Activated T-cell treated with anti-CD3 and anti-CD28 coated beads, Interleukin-2, amount 50 U/mL, for 72 hours (primary cell): ENCODE results near the gene HMCN2. TPM values are rescaled to one million over a fixed set of nuclear protein-coding genes. Genes with fewer than 3 reads are reported as not detected.

Source experiments
- ATAC-seq, 2 donors: fragments of 150-1000 bp; cut with Tn5 transposase; replicated peaks in 1 of 2; 2 replicates each; pipeline ENCODE4 v1.10.0; 2021; ENCODE audit warnings: moderate library complexity in 2 of 2, mild to moderate bottlenecking in 1 of 2
- DNase-seq, 2 donors: peaks; one replicate each; pipeline ENCODE4 v3.0.0; 2021 to 2022; ENCODE audit warnings: mixed read lengths in 1 of 2
- H3K27ac Mint-ChIP-seq: one replicate; pipeline ENCODE4 v1.8.0; 2022; ENCODE audit warnings: mild to moderate bottlenecking, moderate library complexity, mixed read lengths
- H3K27me3 Mint-ChIP-seq: one replicate; pipeline ENCODE4 v1.8.0; 2022; ENCODE audit warnings: low read depth, mixed read lengths
- H3K36me3 Mint-ChIP-seq, 2 donors: one replicate each; pipeline ENCODE4 v1.8.0; 2022; ENCODE audit warnings: mixed read lengths in 2 of 2, mild to moderate bottlenecking in 1 of 2; ENCODE audit not compliant: insufficient read depth in 2 of 2
- H3K4me1 Mint-ChIP-seq: one replicate; pipeline ENCODE4 v1.8.0; 2022; ENCODE audit warnings: low read depth, mixed read lengths
- H3K4me3 Mint-ChIP-seq, 2 donors: one replicate each; pipeline ENCODE4 v1.8.0; 2022; ENCODE audit warnings: mild to moderate bottlenecking in 2 of 2, mixed read lengths in 2 of 2, moderate library complexity in 2 of 2
- H3K9me3 Mint-ChIP-seq, 2 donors: one replicate each; pipeline ENCODE4 v1.8.0; 2022; ENCODE audit warnings: mixed read lengths in 2 of 2
- total RNA-seq, 2 donors: library from RNA; stranded (reverse); gene quantifications; one replicate each; pipeline ENCODE4 v1.2.3, GENCODE V29; 2022

HMCN2 gene
- total RNA-seq, 2 donors from 2014 or later = 0.12 to 0.17 TPM

- no peaks in the 10 kb centered on the region for H3K4me1 Mint-ChIP-seq
- DNase-seq = no peak
- no peaks in the 10 kb centered on the region for H3K9me3 Mint-ChIP-seq
- ATAC-seq = no peak
- H3K36me3 Mint-ChIP-seq = no peaks in the 10 kb centered on the region
- no peak overlapping the region for H3K4me3 Mint-ChIP-seq
- no peak overlapping the region for H3K27ac Mint-ChIP-seq
- H3K27me3 Mint-ChIP-seq = peaks cover 33% of the 10 kb centered on the region
Measured at GRCh38 chr9:130467316-130467715, 201.8 kb downstream of the HMCN2 start.

GRCh38 chr9:130468566-130468965, 203.0 kb downstream of the HMCN2 start:
- Mint-ChIP-seq H3K4me3 (no peak overlapping the region), H3K9me3 (no peaks in the 10 kb centered on the region), H3K36me3 (no peaks in the 10 kb centered on the region), H3K27ac (no peak overlapping the region), H3K27me3 (peaks cover 33% of the 10 kb centered on the region), H3K4me1 (no peaks in the 10 kb centered on the region)
- DNase-seq (no peak), ATAC-seq (no peak)

- Mint-ChIP-seq H3K4me1 (no peaks in the 10 kb centered on the region), H3K27ac (no peak overlapping the region), H3K36me3 (no peaks in the 10 kb centered on the region), H3K9me3 (no peaks in the 10 kb centered on the region), H3K27me3 (peaks cover 42% of the 10 kb centered on the region), H3K4me3 (no peak overlapping the region)
- no peak for ATAC-seq
- no peak for DNase-seq
Measured at GRCh38 chr9:130470269-130470668, 204.7 kb downstream of the HMCN2 start.

GRCh38 chr9:130470950-130471349, 205.4 kb downstream of the HMCN2 start:
- Mint-ChIP-seq H3K4me3 (no peak overlapping the region), H3K27me3 (peaks cover 42% of the 10 kb centered on the region), H3K9me3 (no peaks in the 10 kb centered on the region), H3K36me3 (no peaks in the 10 kb centered on the region), H3K4me1 (no peaks in the 10 kb centered on the region), H3K27ac (no peak overlapping the region)
- ATAC-seq (no peak), DNase-seq (no peak)

GRCh38 chr9:130471411-130472183, 206.0 kb downstream of the HMCN2 start:
- Mint-ChIP-seq H3K9me3 (no peaks in the 10 kb centered on the region), H3K4me3 (no peak overlapping the region), H3K27ac (no peak overlapping the region), H3K36me3 (no peaks in the 10 kb centered on the region), H3K27me3 (peaks cover 42% of the 10 kb centered on the region), H3K4me1 (no peaks in the 10 kb centered on the region)
- no peak for ATAC-seq
- DNase-seq = no peak

- H3K36me3 Mint-ChIP-seq = no peaks in the 10 kb centered on the region
Measured at GRCh38 chr9:130472184-130472705, 206.7 kb downstream of the HMCN2 start.

GRCh38 chr9:130473009-130473408, 207.4 kb downstream of the HMCN2 start:
- Mint-ChIP-seq H3K9me3 (no peaks in the 10 kb centered on the region), H3K27me3 (peaks cover 29% of the 10 kb centered on the region), H3K4me3 (no peak overlapping the region), H3K4me1 (no peaks in the 10 kb centered on the region), H3K36me3 (no peaks in the 10 kb centered on the region), H3K27ac (no peak overlapping the region)
- ATAC-seq = no peak
- no peak for DNase-seq

More at GRCh38 chr9:130472184-130472705, 206.7 kb downstream of the HMCN2 start:
- DNase-seq (no peak), ATAC-seq (no peak)
- H3K27ac Mint-ChIP-seq = no peak overlapping the region
- peaks cover 37% of the 10 kb centered on the region for H3K27me3 Mint-ChIP-seq
- no peaks in the 10 kb centered on the region for H3K4me1 Mint-ChIP-seq
- H3K9me3 Mint-ChIP-seq = no peaks in the 10 kb centered on the region
- no peak overlapping the region for H3K4me3 Mint-ChIP-seq

- no peaks in the 10 kb centered on the region for H3K36me3 Mint-ChIP-seq
- H3K9me3 Mint-ChIP-seq = no peaks in the 10 kb centered on the region
- ATAC-seq = no peak
- peaks cover 26% of the 10 kb centered on the region for H3K27me3 Mint-ChIP-seq
- no peaks in the 10 kb centered on the region for H3K4me1 Mint-ChIP-seq
- no peak overlapping the region for H3K4me3 Mint-ChIP-seq
- H3K27ac Mint-ChIP-seq = no peak overlapping the region
- DNase-seq = no peak
Measured at GRCh38 chr9:130473566-130473965, 208.0 kb downstream of the HMCN2 start.

- Mint-ChIP-seq H3K9me3 (no peaks in the 10 kb centered on the region), H3K27me3 (peaks cover 22% of the 10 kb centered on the region), H3K36me3 (no peaks in the 10 kb centered on the region), H3K4me1 (no peaks in the 10 kb centered on the region), H3K27ac (no peak overlapping the region), H3K4me3 (no peak overlapping the region)
- no peak for ATAC-seq
- no peak for DNase-seq
Measured at GRCh38 chr9:130474106-130474505, 208.5 kb downstream of the HMCN2 start.

- ATAC-seq = no peak
- Mint-ChIP-seq H3K4me1 (no peaks in the 10 kb centered on the region), H3K27me3 (peaks cover 16% of the 10 kb centered on the region), H3K27ac (no peak overlapping the region), H3K9me3 (no peaks in the 10 kb centered on the region), H3K4me3 (no peak overlapping the region), H3K36me3 (no peaks in the 10 kb centered on the region)
- DNase-seq = no peak
Measured at GRCh38 chr9:130476151-130476730, 210.7 kb downstream of the HMCN2 start.

- no peak overlapping the region for H3K27ac Mint-ChIP-seq
- ATAC-seq (no peak), DNase-seq (no peak)
- H3K27me3 Mint-ChIP-seq = peaks cover 9% of the 10 kb centered on the region
- H3K4me1 Mint-ChIP-seq = no peaks in the 10 kb centered on the region
- H3K4me3 Mint-ChIP-seq = no peak overlapping the region
- no peaks in the 10 kb centered on the region for H3K9me3 Mint-ChIP-seq
- H3K36me3 Mint-ChIP-seq = no peaks in the 10 kb centered on the region
Measured at GRCh38 chr9:130477564-130477963, 212.0 kb downstream of the HMCN2 start.

- ATAC-seq (no peak), DNase-seq (no peak)
- no peaks in the 10 kb centered on the region for H3K36me3 Mint-ChIP-seq
- no peaks in the 10 kb centered on the region for H3K4me1 Mint-ChIP-seq
- no peaks in the 10 kb centered on the region for H3K9me3 Mint-ChIP-seq
- no peak overlapping the region for H3K27ac Mint-ChIP-seq
- H3K4me3 Mint-ChIP-seq = no peak overlapping the region
- H3K27me3 Mint-ChIP-seq = peaks cover 15% of the 10 kb centered on the region
Measured at GRCh38 chr9:130478152-130478551, 212.6 kb downstream of the HMCN2 start.

- Mint-ChIP-seq H3K9me3 (no peaks in the 10 kb centered on the region), H3K27me3 (peaks cover 23% of the 10 kb centered on the region), H3K4me3 (no peak overlapping the region), H3K4me1 (no peaks in the 10 kb centered on the region), H3K36me3 (no peaks in the 10 kb centered on the region), H3K27ac (no peak overlapping the region)
- no peak for ATAC-seq
- DNase-seq = no peak
Measured at GRCh38 chr9:130478736-130479575, 213.4 kb downstream of the HMCN2 start.
